MCF 10A (cell line): Measurements from ENCODE around the gene ARMH2. TPM values are rescaled to one million over a fixed set of nuclear protein-coding genes. Genes with fewer than 3 reads are reported as not detected.

ENCODE experiments used
- BruUV-seq: library from RNA; stranded (reverse); fragments of 400-500 nt; replicated peaks from 2 replicates; lab custom pipeline; 2021; lab: Mats Ljungman, UMichigan
- CTCF ChIA-PET: fragments of 300-600 bp; sonication (Branson Sonifier 250); formaldehyde crosslinking; extraction: SDS; loops from one replicate; lab custom pipeline; 2021; ENCODE audit warnings: antibody characterized with exemption, inconsistent platforms; lab: Yijun Ruan, JAX
- POLR2A ChIA-PET: fragments of 300-600, 350-650 bp; sonication (Branson Sonifier 250); formaldehyde crosslinking; extraction: SDS; loops from one replicate; lab custom pipeline; 2020; ENCODE audit warnings: antibody characterized with exemption, inconsistent platforms; lab: Yijun Ruan, JAX
- DNase-seq: peaks from one replicate; pipeline ENCODE4 v3.0.0-alpha.2; 2018; ENCODE audit not compliant: unreplicated experiment
- H3K27ac Mint-ChIP-seq: one replicate; pipeline ENCODE4 v1.8.0; 2022; ENCODE audit warnings: mild to moderate bottlenecking, low read depth, mixed read lengths; ENCODE audit not compliant: unreplicated experiment
- H3K27me3 Mint-ChIP-seq: one replicate; pipeline ENCODE4 v1.8.0; 2022; ENCODE audit warnings: mixed read lengths; ENCODE audit not compliant: insufficient read depth, unreplicated experiment
- H3K36me3 Mint-ChIP-seq: one replicate; pipeline ENCODE4 v1.8.0; 2022; ENCODE audit warnings: mild to moderate bottlenecking, moderate library complexity, mixed read lengths; ENCODE audit not compliant: insufficient read depth, unreplicated experiment
- H3K4me1 Mint-ChIP-seq: one replicate; pipeline ENCODE4 v1.8.0; 2022; ENCODE audit warnings: mixed read lengths; ENCODE audit not compliant: insufficient read depth, unreplicated experiment
- H3K4me3 Mint-ChIP-seq: one replicate; pipeline ENCODE4 v1.8.0; 2022; ENCODE audit warnings: mild to moderate bottlenecking, moderate library complexity, mixed read lengths; ENCODE audit not compliant: unreplicated experiment
- H3K9me3 Mint-ChIP-seq: one replicate; pipeline ENCODE4 v1.8.0; 2022; ENCODE audit warnings: mixed read lengths; ENCODE audit not compliant: unreplicated experiment
- intact Hi-C: fragments of 100-400 bp; cut with micrococcal nuclease; formaldehyde crosslinking; loops from 2 replicates; pipeline ENCODE4 v1.14.1; 2022
- total RNA-seq: library from RNA; stranded (reverse); gene quantifications from 2 replicates; pipeline ENCODE4 v1.2.3, GENCODE V29; 2022
- TF ChIP-seq, protein P1 (sequence below): fragments of 200-600 bp; IDR thresholded peaks from one replicate; pipeline ENCODE4 v1.8.0; 2022; ENCODE audit warnings: antibody characterized with exemption, mild to moderate bottlenecking; ENCODE audit not compliant: unreplicated experiment

Gene ARMH2
- total RNA-seq, 1 experiment from 2014 or later: not detected

DNA sequence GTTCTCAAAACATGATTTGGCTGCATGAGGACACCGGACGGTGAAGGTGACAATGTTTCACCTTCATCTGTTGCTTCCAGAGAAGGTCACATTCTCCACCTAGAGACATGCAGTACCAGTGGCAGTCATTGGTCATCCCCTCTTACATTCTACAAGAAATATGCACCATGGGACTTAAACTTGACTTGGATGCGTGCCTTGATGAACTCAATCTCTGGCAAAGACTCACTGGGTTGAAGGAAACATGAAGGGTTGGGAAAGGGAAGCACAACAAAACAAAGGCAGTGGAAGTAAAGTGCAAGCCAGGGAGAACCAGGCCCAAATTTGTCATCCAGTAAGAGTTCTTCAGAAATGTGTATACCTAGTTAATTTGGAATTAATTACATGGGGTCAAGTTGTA is 39.4 kb upstream of the ARMH2 start:
- ChIA-PET CTCF (no interaction called here), POLR2A (interaction anchor here (0.7 kb wide), 1 partner anchor 63 kb away, joined by 4 read pairs; the partner anchor contains the start of gene GMNN)
- no peaks in the 10 kb centered on the region for H3K27me3 Mint-ChIP-seq

DNA sequence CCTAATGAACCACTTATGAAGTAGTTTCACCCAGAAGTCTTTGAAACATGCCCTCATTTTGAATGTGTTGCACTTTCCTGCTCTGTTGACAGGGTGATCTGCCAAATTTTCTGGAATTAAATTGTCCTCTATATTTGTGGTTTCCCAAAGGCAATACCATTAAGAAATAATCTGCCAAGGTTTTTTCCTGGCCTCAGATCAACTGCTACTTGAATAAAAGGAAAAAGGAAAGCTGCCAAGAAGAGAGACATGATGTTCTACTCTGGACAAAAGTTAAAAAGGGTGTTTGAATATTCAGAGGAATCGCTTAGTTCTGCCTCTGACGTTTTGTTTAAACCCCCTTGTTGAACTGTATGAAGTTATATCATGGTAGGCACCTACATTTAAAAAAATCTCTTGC is 37.4 kb upstream of the ARMH2 start:
- TF ChIP-seq, protein P1, sequence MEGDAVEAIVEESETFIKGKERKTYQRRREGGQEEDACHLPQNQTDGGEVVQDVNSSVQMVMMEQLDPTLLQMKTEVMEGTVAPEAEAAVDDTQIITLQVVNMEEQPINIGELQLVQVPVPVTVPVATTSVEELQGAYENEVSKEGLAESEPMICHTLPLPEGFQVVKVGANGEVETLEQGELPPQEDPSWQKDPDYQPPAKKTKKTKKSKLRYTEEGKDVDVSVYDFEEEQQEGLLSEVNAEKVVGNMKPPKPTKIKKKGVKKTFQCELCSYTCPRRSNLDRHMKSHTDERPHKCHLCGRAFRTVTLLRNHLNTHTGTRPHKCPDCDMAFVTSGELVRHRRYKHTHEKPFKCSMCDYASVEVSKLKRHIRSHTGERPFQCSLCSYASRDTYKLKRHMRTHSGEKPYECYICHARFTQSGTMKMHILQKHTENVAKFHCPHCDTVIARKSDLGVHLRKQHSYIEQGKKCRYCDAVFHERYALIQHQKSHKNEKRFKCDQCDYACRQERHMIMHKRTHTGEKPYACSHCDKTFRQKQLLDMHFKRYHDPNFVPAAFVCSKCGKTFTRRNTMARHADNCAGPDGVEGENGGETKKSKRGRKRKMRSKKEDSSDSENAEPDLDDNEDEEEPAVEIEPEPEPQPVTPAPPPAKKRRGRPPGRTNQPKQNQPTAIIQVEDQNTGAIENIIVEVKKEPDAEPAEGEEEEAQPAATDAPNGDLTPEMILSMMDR: no peak
- ChIA-PET POLR2A (interaction anchor here (0.9 to 2.1 kb wide), 4 partner anchors 9 to 182 kb away, joined by 4 to 7 read pairs (median 4); no protein-coding TSS in a partner anchor), CTCF (interaction anchor here (0.6 to 1.4 kb wide), 4 partner anchors 13 to 303 kb away, joined by 3 to 6 read pairs (median 4); no protein-coding TSS in a partner anchor)
- no peaks in the 10 kb centered on the region for H3K4me1 Mint-ChIP-seq
- intact Hi-C loops: no loop called here
- no peak for DNase-seq
- H3K27ac Mint-ChIP-seq: no peak overlapping the region
- no TSS peak for BruUV-seq
- no peak overlapping the region for H3K4me3 Mint-ChIP-seq
- H3K36me3 Mint-ChIP-seq: peaks cover 11% of the 10 kb centered on the region
- H3K27me3 Mint-ChIP-seq: no peaks in the 10 kb centered on the region
- H3K9me3 Mint-ChIP-seq: no peaks in the 10 kb centered on the region

More for the DNA sequence above, 39.4 kb upstream of the ARMH2 start:
- intact Hi-C loops: no loop called here
- Mint-ChIP-seq H3K4me1 (no peaks in the 10 kb centered on the region), H3K9me3 (no peaks in the 10 kb centered on the region), H3K27ac (no peak overlapping the region), H3K4me3 (no peak overlapping the region), H3K36me3 (peaks cover 21% of the 10 kb centered on the region)
- TF ChIP-seq, protein P1: no peak
- no peak for DNase-seq
- no TSS peak for BruUV-seq

DNA sequence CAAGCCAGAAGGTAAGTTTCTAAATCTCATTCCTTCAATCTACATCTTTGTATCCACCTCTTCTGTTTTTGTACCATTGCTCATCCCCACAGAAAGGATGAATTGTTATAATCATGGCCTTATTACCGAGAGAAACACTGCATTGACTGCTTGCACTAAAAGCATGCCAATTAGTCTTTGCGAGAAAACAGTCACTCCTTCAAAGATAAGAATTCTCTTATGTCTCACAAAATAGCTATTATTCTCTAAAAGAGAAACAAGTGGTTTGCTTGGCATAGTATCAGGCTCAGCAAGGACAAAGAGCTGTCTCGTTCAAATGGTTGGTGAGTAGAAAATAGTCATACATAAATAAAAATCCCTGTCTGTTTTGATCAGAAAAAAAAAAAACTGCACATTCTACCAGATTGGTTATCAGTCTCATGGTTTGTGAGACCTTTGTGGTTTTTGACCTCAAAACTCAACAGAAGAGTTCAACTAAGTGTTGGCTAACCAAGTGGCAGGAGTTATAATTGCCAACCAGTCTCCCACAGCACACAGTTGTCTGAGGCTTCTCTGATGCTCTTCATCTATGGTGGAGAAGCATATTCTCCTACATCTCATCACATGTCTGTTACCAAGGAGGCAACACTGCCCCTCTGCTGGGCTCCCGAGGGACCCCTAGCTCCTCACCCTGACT is 35.1 kb upstream of the ARMH2 start:
- intact Hi-C loops: no loop called here
- TF ChIP-seq, protein P1: no peak
- DNase-seq: no peak
- Mint-ChIP-seq H3K4me1 (peaks cover under 1% of the 10 kb centered on the region), H3K9me3 (no peaks in the 10 kb centered on the region), H3K36me3 (peaks cover 10% of the 10 kb centered on the region), H3K27ac (no peak overlapping the region), H3K4me3 (no peak overlapping the region), H3K27me3 (no peaks in the 10 kb centered on the region)
- BruUV-seq: no TSS peak
- ChIA-PET POLR2A (interaction anchor here (0.5 to 1.8 kb wide), 5 partner anchors 10 to 304 kb away, joined by 3 to 6 read pairs (median 5); no protein-coding TSS in a partner anchor), CTCF (interaction anchor here (0.7 kb wide), 1 partner anchor 723 kb away, joined by 4 read pairs; no protein-coding TSS in a partner anchor)

DNA sequence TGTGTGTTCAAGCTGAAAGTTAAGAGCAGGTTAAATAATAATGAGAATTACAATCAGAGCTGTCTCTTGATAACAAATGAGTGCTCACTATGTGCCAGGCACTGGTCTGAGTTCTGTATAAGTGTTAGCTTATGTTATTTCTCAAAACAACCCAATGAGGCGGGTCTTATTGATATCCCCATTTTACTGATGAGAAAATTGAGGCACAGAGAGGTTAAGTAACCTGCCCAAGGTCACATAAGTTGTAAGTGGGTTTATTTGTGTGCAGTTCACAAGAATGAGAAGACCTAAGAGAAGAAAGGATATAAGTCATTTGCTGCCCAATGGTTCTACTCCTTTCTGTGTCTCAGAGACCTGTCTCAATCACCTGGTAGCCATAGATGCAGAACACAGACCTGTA is 34.1 kb upstream of the ARMH2 start:
- CTCF ChIA-PET: interaction anchor here (1.2 kb wide), 1 partner anchor 23 kb away, joined by 6 read pairs; no protein-coding TSS in a partner anchor
- Mint-ChIP-seq H3K4me3 (no peak overlapping the region), H3K27me3 (no peaks in the 10 kb centered on the region), H3K36me3 (peaks cover 10% of the 10 kb centered on the region), H3K27ac (no peak overlapping the region), H3K4me1 (peaks cover 9% of the 10 kb centered on the region), H3K9me3 (no peaks in the 10 kb centered on the region)
- intact Hi-C loops: no loop called here
- BruUV-seq: no TSS peak
- DNase-seq: no peak
- TF ChIP-seq, protein P1: no peak
- POLR2A ChIA-PET: interaction anchor here (1.3 to 1.6 kb wide), 3 partner anchors 10 to 185 kb away, joined by 3 to 6 read pairs (median 6); no protein-coding TSS in a partner anchor
